Natural killer cell (primary cell): ENCODE measurements around the gene TNFRSF9. TPM values are rescaled to one million over a fixed set of nuclear protein-coding genes. Genes with fewer than 3 reads are reported as not detected.

Experiments
- ATAC-seq, 3 donors: fragments of 150-1000 bp in 2 of 3; fragments of 200-7000 bp in 1 of 3; cut with Tn5 transposase; 1 replicate in 1 of 3; 2 replicates in 2 of 3; pipeline ENCODE4 v1.10.0; 2021; ENCODE audit warnings: mild to moderate bottlenecking in 2 of 3, moderate library complexity in 2 of 3
- DNase-seq, 2 donors: peaks; one replicate each; pipeline versions ENCODE4 v3.0.0 to v3.0.0-alpha.2; 2013 to 2021; ENCODE audit warnings: mixed read lengths in 1 of 2
- H3K27ac ChIP-seq: one replicate; pipeline ENCODE4 v1.5.1; 2013; ENCODE audit warnings: mild to moderate bottlenecking, low read length
- H3K27me3 ChIP-seq: one replicate; pipeline ENCODE4 v1.6.1; 2013; ENCODE audit warnings: low read length; ENCODE audit not compliant: control insufficient read depth, insufficient read depth
- H3K36me3 ChIP-seq: one replicate; pipeline ENCODE4 v1.6.1; 2013; ENCODE audit warnings: low read length; ENCODE audit not compliant: control insufficient read depth, insufficient read depth
- H3K4me1 ChIP-seq: one replicate; pipeline ENCODE4 v1.6.1; 2013; ENCODE audit warnings: low read length; ENCODE audit not compliant: control insufficient read depth, insufficient read depth
- H3K4me3 ChIP-seq: one replicate; pipeline ENCODE4 v1.5.1; 2013; ENCODE audit warnings: low read length
- H3K9me3 ChIP-seq: one replicate; pipeline ENCODE4 v1.6.1; 2013; ENCODE audit warnings: low read length; ENCODE audit not compliant: control insufficient read depth, insufficient read depth
- H3K27ac Mint-ChIP-seq, 2 donors: one replicate each; pipeline ENCODE4 v1.8.0; 2022; ENCODE audit warnings: mild to moderate bottlenecking in 2 of 2, mixed read lengths in 2 of 2, moderate library complexity in 1 of 2
- H3K27me3 Mint-ChIP-seq, 2 donors: one replicate each; pipeline ENCODE4 v1.8.0; 2022; ENCODE audit warnings: low read depth in 2 of 2, mixed read lengths in 2 of 2
- H3K36me3 Mint-ChIP-seq: one replicate; pipeline ENCODE4 v1.8.0; 2022; ENCODE audit warnings: mixed read lengths
- H3K4me1 Mint-ChIP-seq, 2 donors: one replicate each; pipeline ENCODE4 v1.8.0; 2022; ENCODE audit warnings: mixed read lengths in 2 of 2
- H3K4me3 Mint-ChIP-seq: one replicate; pipeline ENCODE4 v1.8.0; 2022; ENCODE audit warnings: mild to moderate bottlenecking, moderate library complexity, mixed read lengths
- H3K9me3 Mint-ChIP-seq, 2 donors: one replicate each; pipeline ENCODE4 v1.8.0; 2022; ENCODE audit warnings: mixed read lengths in 2 of 2
- WGBS: methylation state at CpG from one replicate; pipeline ENCODE4 v1.1.7; 2013; ENCODE audit warnings: missing lambda C conversion rate; ENCODE audit not compliant: insufficient coverage; 5-methylcytosine and 5-hydroxymethylcytosine counted together
- intact Hi-C: fragments of 100-400 bp; cut with micrococcal nuclease; formaldehyde crosslinking; loops from one replicate; pipeline ENCODE4 v1.14.2; 2022
- total RNA-seq, 4 donors: library from RNA; stranded (reverse); fragments of 120-200 nt in 1 of 4; gene quantifications; one replicate each; pipeline versions ENCODE4 v1.2.3 to v1.2.4, GENCODE V29; 2013 to 2022
- TF ChIP-seq, protein P1 (sequence below): fragments of 200-600 bp; IDR thresholded peaks from one replicate; pipeline ENCODE4 v1.8.0; 2022; ENCODE audit warnings: antibody characterized with exemption

The TNFRSF9 gene
- total RNA-seq, 3 donors from 2014 or later (not counting 1 experiment from before 2014, with no cell fraction given): 2.6 to 6.4 (median 4.2) TPM

DNA sequence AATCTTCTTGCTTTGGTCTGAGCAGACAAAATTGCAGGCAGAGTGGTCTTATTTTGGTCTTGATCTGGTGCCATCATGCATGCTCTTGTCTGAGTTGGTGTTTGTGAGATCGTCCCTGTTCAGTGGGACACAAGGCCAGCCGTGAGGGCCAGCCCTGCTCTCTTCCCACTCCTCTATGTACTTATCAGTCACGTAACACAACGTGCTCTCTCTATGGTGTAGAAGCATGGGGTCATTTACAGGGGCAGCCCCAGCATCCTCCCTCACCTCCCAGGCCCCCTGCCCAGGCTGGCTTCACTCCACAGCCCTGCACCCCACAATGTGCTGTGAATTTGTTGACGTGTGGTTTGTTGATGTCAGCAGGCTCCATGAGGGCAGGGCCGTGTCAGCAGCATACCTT lies 69.5 kb downstream of the TNFRSF9 start:
- ATAC-seq: no peak
- intact Hi-C loops: no loop called here
- Histone ChIP-seq H3K4me3 (no peak overlapping the region), H3K36me3 (no peaks in the 10 kb centered on the region), H3K27me3 (no peaks in the 10 kb centered on the region), H3K4me1 (no peaks in the 10 kb centered on the region), H3K9me3 (no peaks in the 10 kb centered on the region), H3K27ac (no peak overlapping the region)
- no peak overlapping the region for H3K4me3 Mint-ChIP-seq
- 96% methylated on average over 4 of the region's 6 CpGs for WGBS
- no peak for DNase-seq
- H3K27ac Mint-ChIP-seq: peak overlapping the region in 1 of 2 donors; percentile 15
- H3K4me1 Mint-ChIP-seq: no peaks in the 10 kb centered on the region
- no peaks in the 10 kb centered on the region for H3K36me3 Mint-ChIP-seq
- H3K27me3 Mint-ChIP-seq: no peaks in the 10 kb centered on the region
- TF ChIP-seq, protein P1, sequence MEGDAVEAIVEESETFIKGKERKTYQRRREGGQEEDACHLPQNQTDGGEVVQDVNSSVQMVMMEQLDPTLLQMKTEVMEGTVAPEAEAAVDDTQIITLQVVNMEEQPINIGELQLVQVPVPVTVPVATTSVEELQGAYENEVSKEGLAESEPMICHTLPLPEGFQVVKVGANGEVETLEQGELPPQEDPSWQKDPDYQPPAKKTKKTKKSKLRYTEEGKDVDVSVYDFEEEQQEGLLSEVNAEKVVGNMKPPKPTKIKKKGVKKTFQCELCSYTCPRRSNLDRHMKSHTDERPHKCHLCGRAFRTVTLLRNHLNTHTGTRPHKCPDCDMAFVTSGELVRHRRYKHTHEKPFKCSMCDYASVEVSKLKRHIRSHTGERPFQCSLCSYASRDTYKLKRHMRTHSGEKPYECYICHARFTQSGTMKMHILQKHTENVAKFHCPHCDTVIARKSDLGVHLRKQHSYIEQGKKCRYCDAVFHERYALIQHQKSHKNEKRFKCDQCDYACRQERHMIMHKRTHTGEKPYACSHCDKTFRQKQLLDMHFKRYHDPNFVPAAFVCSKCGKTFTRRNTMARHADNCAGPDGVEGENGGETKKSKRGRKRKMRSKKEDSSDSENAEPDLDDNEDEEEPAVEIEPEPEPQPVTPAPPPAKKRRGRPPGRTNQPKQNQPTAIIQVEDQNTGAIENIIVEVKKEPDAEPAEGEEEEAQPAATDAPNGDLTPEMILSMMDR: no peak
- H3K9me3 Mint-ChIP-seq: no peaks in the 10 kb centered on the region

DNA sequence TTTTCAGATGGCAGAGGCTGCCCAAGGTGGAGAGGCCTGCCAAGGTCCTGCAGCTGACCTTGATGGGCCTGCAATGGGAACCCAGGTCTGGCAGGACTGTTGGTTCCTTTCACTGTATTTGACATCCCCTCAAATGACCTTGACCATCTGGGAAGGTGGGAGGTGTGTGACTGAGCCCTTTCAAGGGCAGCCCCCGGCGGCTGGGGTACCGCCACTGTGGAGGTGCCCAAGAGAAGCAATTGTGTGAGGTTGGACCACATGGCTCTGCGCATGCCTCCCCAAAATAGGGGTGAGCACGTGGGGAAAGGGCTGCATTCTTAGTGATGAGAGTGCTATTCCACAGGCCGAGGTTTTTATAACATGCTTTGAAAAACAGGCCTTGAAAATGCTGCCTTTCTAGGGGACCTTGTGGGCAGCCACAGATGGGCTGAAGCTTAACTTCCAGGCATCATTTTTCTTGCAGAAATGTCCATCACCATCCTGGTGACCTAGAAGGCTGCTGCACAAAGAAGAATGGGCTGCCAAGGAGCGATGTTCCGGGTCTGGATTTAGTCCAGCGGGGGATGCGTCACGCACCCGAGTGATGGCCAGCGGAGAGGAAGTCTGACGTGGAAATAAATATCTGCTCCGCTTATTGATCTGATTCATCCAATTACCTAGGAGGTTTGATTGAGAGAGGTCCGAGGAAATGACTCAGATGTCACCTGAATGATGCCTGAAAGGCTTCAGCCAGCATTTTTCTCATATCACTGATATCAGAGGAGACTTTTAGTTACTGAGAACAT lies 71.3 kb downstream of the TNFRSF9 start:
- intact Hi-C loops: no loop called here
- Mint-ChIP-seq H3K27ac (no peak overlapping the region), H3K36me3 (no peaks in the 10 kb centered on the region), H3K4me1 (no peaks in the 10 kb centered on the region), H3K4me3 (no peak overlapping the region), H3K9me3 (no peaks in the 10 kb centered on the region), H3K27me3 (no peaks in the 10 kb centered on the region)
- no peaks in the 10 kb centered on the region for H3K36me3 ChIP-seq
- ATAC-seq (no peak), DNase-seq (no peak)
- no peaks in the 10 kb centered on the region for H3K9me3 ChIP-seq
- H3K4me1 ChIP-seq: no peaks in the 10 kb centered on the region
- 90% methylated on average over 16 of the region's 16 CpGs for WGBS
- TF ChIP-seq, protein P1: no peak
- H3K27ac ChIP-seq: no peak overlapping the region
- no peak overlapping the region for H3K4me3 ChIP-seq
- H3K27me3 ChIP-seq: no peaks in the 10 kb centered on the region

DNA sequence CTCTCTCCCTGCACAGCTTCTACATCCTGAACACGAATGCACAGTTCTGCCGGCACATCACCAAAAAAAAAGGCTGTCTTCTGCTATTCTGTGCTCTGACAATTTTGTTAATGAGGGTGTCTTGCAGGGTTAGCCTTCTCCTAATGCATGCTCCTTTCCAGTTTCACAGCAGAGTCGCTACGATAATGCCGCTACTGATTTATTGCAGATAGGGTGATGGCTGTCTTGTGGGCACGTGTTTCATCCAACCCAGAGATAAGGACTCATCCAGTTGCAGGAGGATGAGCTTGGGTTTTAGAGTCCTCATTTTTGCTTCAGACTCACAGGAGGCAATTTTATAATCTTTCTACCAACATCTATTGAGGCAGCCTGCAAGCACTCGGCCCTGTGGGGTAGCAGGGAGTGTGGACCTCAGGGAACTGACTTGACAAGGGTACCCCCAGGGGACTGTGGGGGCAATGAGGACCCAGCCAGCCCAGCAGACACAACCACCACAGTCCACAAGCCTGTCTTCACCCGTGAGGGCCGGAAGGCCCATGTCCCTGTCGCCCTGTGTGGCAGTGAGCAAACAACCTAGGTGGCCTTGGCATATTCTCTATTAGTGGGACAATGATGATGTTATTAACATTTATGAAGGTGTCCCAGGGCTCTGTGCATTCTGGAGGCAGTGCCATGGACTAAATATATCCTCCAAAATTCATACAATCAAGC lies 72.4 kb downstream of the TNFRSF9 start:
- Histone ChIP-seq H3K36me3 (no peaks in the 10 kb centered on the region), H3K27me3 (no peaks in the 10 kb centered on the region), H3K4me3 (no peak overlapping the region), H3K27ac (no peak overlapping the region), H3K4me1 (no peaks in the 10 kb centered on the region), H3K9me3 (no peaks in the 10 kb centered on the region)
- TF ChIP-seq, protein P1: no peak
- DNase-seq: no peak
- no peaks in the 10 kb centered on the region for H3K27me3 Mint-ChIP-seq
- intact Hi-C loops: no loop called here
- no peaks in the 10 kb centered on the region for H3K9me3 Mint-ChIP-seq
- no peaks in the 10 kb centered on the region for H3K36me3 Mint-ChIP-seq
- no peak overlapping the region for H3K4me3 Mint-ChIP-seq
- WGBS: 74% methylated on average over 10 of the region's 10 CpGs
- ATAC-seq: no peak
- no peak overlapping the region for H3K27ac Mint-ChIP-seq
- no peaks in the 10 kb centered on the region for H3K4me1 Mint-ChIP-seq
